Kidney capillary endothelial cell (primary cell): ENCODE data around the gene ST8SIA1.
A peak's percentile ranks its signal among the peaks of the same experiment; 100 is the strongest.

Experiments
- DNase-seq: peaks from one replicate; pipeline ENCODE4 v3.0.0-alpha.2; 2018; ENCODE audit warnings: low spot score

ST8SIA1 gene

DNA sequence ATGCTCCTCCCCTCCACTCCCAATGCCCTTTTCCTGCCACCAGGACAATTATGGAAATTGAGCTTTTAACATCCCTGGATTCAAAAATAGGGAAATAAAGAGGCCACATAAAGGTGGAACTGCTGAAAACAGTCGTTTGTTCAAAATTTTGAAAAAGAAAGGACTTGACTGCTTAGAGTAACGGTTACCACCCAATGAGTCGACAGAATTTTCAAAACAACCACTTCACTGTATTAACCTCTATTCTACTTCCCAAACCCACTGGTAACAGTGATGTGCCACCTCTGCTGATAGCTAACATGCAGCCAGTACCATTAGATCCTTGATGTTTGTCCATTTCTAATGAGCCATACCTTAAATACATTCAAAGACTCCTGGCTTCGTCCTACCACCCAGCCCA is 4.9 kb downstream of the ST8SIA1 start:
- DNase-seq, result no peak

DNA sequence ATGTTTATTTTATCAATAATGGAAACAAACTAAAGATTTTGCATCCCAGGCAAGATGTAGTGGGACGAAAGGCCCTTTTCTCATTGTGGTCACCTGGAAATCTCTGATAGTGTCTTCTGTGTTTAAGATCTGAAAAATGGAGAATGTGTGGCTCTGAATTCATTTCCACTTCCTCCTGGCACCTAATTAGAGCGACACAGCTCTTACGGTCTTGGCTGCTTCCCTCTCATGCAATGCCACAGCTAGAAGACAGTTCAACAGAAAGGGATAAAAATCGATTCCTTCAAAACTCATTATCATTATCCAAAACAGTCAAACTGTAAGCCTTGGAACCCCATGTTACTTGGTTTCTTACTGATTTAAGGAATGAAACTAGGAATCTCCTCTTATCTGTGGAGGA is 9.3 kb downstream of the ST8SIA1 start:
- no peak for DNase-seq

DNA sequence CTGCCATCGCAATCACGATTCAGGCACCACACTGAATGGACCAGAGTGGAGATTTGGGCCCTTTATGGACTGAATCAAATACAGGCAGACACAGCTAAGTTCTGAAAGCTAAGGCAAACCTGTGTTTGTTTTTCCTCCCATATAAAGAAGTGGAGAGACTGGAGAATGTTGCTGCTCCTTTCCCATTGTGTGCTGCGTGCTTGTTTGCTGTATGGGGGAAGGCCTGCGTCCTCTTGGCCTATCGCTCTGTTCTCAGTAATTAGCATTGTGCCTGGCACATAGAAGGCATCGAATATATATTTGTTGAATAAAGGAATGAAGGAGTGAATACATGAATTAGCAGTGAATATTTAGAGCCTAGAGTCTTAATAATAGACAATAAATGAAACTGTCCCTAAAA is 12.4 kb downstream of the ST8SIA1 start:
- no peak for DNase-seq

DNA sequence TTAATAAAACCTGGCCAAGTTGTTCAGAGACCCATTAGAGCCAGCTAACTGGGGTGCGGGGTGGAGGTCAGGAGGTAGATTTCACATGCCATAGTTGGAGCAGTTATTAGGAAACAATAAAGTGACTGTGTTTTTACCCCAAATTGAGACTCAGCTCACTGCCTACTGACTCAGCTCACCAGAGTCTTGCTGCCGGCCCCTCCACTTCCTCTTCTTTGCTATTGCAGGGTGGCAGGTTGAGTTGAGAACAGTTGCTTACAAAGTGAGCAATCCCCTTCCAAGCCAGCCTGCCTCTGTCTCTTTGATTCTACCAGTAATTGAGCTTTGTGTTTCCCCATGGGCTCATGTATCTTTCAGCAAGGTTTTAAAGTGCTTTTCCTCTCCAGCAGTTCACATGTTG is 12.9 kb downstream of the ST8SIA1 start:
- no peak for DNase-seq

DNA sequence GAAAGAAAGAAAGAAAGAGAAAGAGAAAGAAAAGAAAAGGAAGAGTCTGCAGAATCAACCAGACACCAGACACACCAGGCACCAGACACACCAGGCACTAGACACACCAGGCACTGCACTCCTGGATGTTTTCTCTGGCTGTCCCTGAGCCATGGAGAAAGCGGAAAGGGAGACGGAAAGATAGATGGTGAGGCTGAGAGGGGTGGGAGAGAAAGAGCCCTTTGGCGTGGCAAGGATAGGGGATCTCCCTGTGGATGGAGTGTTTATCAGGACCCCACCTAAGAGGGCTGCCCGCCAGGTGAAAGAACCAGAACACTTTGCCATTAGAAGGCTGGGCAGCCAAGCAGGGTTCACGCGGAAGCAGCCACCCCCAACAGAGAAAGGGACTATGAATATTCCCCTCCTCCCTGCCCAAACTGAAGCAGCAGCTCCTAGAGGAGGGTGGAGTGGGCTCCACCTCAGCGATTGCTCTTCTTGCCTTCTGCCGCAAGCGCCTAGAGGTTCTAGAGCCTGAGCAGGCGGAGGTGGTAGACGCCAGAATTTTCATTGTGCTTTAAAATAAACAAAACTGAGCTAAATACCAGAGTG is 13.4 kb downstream of the ST8SIA1 start:
- DNase-seq, result no peak

DNA sequence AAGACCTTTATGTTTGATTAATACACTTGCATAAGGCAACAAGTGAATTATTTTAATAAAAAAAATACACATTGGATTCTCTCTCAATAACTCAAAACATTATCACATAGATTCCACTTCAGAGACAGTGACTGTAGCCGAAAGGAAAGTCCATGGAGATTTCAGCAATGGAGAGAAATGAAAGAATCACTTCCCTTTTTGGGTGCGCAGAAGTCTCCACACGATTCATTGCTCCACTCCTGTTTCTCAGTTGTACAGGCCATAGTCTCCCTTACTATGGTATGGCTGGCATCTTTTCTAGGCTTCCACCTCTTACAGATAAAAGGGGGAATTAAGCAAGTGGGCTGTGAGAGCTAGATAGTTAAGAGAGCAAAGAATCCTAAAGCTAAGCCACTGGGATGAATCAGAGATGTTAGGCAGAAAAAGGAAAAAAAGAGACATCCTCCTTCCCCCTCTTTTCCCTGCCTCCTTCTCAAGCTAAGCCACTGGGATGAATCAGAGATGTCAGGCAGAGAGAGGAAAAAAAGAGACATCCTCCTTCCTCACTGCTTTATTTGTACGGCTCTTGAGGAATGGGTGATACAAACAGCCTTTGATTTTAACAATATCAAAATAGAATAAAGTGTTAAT is 16.3 kb downstream of the ST8SIA1 start:
- DNase-seq, result no peak

DNA sequence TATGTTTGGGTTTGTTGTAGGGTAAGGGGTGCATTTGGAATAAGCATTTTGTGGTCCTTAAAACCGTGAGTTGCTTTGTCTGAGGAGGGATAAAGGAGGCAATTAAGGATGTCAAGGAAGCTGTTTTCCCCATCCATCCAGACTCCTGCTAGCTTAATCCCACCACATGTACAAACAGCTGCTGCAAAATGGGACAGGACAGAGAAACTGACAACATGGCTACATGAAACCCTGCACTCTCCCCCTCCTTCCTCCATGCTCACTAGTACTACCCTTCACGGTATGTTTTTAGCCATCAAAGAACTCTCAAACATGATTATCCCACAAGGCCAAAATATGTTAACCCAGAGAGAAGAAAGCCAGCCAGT is 20.6 kb downstream of the ST8SIA1 start:
- no peak for DNase-seq

DNA sequence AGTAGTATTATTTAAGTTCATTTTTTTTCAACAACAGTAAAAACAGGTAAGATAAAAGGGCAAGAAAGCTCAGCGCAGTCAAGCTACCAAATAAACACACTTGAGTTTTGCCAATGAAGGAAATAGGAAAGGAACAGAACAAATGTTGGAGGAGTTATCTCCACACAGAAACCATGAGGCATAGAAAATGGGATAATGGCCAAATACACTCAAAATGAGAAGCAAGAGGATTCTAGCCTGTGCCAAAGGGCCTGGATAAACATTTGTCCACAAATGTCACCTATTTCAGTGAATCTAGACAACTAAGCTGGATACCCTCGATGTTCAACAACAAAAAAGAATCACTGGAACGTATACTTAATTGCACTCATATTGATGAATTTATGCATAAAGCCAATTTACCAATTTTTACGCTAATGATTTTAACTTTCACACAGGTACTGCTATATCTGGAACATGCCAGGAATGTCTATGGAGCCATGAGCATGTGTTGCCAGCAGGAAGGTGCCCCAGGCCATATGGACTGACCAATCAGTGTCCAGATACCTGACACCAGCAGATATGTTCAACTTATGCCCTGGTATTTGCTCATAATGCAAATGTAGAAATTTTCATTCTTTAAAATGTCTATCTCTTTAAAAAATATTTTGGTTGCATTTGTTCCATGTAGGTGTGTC is 21.1 kb downstream of the ST8SIA1 start:
- no peak for DNase-seq

DNA sequence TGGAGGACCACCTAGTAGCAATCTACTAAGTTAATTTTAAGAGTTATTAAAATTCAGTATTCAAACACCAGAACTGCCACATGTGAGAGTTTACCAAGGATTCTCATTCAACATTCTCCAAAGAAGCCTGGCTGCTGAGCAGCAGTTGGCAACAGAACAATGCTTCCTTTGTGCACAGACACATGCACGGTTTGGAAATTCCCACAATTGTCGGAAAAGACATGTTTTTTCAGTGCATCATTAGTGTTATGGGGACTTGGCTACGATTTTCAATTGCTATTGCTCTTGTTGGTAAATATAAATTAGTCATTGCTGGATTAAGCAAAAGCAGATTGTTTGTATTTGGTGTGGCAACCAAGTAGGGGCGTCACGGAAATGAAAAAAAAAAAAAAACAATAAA is 22.2 kb downstream of the ST8SIA1 start:
- DNase-seq, result peak; percentile 36

DNA sequence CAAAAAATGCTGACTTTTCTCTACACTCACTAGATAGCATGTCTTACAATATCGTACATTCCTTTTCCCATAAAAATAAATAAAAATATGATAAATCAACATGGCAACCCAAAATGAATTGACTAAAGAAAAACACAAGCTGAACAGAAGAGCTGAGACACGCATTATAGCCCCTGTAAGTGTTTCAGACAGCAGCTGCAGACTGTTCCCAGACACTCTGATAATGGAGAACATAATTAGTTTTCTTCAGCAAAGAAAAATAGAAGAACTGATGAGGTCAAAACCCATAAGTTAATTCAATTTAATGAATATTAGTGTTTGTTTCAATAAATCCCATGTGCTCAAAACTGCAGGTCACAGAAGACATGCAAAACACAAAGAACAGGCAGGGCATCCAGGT is 23.8 kb downstream of the ST8SIA1 start:
- DNase-seq, result no peak

DNA sequence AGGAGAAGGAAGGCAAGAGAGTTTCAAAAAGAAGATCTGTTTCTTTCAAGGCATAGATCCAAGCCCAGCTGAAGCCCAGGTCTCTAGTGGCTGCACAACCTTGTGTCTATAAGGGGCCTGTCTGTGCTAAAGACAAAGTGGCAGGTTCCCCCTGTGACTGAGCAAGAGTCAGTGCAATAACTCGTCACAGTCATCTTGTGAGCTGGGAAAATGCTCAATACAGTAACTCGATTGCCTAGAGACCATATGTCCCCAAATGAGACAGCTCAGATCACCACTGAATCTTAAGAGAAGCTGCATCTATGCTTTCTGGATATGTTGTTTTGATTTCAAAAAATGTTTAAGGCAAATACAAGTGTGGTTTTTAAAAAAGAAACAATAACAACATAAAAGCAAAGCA is 24.2 kb downstream of the ST8SIA1 start:
- no peak for DNase-seq

DNA sequence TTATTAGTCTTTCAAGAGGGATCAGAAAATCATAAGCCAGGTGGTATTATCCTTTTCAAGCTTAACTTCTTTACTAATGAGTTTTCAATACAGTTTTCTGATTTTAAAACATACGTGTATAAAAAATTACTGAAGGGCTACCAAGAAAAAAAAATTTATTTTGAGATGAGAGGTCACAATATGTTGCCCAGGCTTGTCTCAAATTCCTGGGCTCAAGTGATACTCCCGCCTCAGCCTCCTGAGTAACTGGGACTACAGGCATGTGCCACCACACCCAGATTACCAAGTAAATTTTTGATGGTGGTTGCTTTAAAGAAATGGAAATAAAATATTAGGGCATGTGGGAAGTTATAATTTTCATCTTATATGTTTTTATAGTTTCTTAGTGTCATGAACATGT is 26.7 kb downstream of the ST8SIA1 start:
- DNase-seq, result no peak

DNA sequence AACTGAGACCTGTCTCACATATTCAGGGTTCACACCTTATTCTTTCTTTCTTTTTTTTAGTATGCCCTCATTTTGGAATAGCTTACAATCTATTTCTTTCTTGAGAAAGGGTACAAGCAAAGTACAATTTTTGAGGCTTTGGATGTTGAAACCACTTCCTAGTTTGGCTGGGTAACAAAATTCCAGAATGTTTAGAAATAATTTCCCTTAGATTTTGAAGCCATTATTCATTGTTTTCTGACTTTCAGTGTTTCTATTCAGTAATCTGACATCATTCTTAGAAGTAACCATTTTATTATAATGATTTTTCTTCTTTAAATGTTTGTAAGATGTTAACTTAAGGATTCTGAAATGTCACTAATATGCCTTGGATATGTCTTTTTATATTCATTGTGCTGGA is 28.2 kb downstream of the ST8SIA1 start:
- no peak for DNase-seq

DNA sequence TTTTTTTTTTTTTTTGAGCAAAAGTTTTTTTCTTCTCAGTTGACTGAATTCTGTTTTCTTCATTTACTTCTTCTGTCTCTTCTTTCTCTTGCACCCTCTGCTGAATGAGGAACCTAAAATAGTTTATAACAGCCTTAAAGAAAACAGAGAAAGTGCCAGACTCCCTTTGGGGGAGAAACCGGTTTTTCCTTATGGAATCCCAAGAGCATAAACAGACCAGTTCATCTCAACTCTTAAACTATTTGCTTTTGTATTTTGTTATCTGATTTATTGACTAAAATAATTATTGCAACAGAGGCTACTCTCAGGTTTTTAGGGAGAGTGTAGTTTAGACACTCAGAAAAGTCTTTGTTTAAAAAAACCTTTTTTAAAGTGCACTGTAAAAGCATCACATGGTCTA is 30.2 kb downstream of the ST8SIA1 start:
- no peak for DNase-seq

DNA sequence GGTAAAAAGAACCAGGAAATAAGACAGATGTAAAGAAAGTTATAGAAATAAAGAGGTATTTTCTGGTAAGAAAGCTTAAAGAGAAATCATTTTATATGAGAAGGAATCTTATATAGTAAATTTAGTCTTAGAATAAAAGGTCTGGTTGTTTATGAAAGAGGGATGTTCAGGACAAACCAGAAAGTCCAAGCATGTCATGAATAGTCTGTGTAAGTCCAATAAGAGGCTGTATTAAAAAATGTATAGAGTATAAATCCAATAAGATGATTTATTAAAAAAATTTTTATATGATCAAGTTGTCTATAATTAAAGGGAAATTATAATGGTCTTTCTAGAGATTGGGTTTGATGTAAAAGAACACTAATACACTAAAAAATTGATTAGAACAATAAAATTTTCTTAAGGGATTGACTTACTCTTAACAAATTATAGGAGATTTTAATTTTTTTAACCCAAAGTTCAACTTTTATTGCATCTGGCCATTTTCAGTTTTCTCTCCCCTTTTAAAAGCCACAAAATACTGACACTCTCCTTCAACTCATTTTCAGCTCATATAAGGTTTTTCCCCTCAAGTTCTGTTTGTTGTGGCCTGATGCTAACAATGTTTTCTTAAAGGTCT is 35.1 kb downstream of the ST8SIA1 start:
- DNase-seq, result no peak

DNA sequence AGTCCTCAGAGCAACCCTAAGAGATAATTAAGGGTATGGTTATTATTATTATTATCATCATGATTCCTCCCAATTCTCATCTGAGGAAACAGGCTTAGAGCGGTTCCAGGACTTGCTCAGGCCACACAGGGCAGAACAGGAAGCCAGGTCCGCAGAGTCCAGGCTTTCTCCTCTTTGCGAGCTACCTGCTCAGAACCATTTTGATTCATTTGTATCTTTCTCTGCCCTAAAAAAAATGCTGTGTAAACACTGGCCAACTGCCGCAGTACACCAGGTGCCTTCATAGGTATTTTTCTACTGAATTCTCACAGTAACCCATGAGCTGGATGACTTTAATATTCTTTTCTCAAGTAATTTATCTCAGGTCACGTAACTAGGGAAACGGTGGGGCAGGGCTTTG is 45.3 kb downstream of the ST8SIA1 start:
- DNase-seq, result no peak

DNA sequence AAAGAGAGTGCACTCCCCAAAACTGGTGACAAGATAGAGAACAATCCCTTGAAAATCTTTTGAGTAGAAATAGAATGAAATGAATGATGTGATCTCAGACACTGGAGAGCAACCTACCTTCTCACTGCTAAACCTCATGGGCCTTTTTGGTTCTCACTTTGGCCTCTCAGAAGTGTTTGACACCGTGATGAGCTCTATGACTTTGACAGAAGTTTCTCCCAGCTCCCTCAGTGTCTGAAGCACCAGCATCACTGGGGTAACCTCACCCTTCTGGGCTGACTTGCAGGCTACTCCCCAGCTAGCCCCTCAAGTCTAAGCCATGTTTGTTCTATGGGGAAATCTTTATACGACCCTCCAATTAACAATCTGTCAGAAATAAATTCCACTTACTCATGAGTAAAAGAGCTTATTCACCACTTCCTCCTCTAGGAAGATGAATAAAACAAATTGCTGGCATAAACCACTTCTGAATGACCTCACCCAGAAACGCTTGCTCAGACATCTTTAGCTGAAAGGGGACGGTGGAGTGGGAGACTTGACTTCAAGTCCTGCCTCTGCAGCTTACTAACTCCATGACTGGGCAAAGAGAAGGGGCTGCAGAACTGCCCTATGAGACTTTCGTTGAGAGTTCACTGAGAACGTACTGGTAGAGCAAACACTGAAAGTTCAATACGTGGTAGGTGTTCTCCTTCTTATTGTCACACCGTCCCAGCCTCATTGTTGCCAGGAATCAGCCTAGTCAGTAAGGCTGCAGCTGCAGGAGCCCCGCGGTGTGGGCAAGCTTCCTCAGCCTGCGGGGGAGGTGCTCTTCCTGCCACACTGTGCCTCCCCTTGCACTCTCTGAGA is 46.5 kb downstream of the ST8SIA1 start:
- peak; percentile 64 for DNase-seq

DNA sequence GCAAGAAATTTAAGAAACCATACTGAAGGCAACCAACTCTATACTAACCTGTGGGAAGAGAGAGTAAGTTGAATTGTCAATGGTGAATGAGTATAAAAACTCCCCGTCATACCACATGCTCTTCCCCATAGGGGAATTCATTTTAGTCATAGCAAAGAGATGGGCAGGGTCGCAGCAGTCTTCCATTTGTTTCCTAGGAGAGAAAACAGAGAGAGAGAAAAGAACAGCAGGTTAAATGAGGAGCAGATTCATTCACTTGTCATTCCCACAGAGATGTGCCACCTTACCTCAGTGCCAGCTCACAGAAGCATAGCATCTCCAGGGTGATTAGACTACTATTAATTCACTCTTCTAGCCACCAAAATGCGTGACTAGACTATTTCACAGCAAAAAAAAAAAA is 47.4 kb downstream of the ST8SIA1 start:
- no peak for DNase-seq

DNA sequence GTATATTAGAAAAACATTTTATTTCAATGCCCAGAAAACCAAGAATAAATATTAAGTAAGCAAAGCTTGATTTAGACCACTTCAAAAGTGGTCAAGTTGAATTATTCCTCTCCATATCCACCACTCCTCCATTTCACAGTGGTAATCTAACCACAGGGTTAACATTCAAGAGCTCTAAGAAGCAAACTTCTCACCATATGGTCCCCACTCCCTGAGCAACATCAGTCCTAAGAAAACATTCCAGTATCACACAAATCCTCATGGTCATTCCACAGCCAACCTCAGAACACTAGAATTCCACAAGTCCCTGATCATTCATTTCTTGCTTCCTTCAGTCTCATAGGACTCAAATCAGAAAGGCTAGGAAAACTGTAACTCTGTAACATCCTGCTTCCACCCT is 47.9 kb downstream of the ST8SIA1 start:
- no peak for DNase-seq

DNA sequence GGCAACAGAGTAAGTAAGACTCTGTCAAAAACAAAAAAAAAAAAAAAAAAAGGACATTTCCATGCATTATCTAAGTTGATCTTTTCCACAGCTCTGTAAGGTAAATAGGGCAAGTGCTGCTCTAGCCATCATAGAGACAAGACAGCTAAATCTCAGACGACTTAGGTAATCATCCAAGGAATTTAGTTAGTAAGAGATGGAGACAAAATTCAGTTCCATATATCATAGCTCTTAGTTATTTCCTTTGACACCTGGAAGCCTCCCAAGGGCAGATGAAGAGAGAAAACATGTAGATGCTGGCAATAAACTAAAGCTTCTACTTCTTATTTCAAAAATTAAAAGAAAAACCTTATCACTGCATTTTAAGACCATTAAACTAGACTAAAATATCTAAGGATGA is 48.7 kb downstream of the ST8SIA1 start:
- no peak for DNase-seq

DNA sequence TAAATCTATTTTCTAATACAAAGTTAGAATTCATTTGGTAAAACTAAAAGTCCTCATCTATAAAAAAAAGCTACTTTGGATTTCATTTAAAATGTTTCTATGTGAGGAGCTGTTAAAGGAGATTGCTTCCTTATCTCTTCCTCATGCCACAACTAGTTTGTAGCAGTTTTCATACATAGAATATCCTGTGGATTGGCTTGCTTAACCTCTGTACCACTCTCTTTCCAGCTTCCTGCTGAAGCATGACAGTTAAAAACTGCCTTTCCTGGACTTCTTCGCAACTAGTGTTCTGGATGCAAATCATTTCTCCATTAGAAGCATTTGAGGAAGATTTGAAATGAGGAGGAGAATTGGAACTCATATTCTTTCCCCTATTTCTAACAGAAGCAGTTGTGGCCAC is 49.6 kb downstream of the ST8SIA1 start:
- no peak for DNase-seq

DNA sequence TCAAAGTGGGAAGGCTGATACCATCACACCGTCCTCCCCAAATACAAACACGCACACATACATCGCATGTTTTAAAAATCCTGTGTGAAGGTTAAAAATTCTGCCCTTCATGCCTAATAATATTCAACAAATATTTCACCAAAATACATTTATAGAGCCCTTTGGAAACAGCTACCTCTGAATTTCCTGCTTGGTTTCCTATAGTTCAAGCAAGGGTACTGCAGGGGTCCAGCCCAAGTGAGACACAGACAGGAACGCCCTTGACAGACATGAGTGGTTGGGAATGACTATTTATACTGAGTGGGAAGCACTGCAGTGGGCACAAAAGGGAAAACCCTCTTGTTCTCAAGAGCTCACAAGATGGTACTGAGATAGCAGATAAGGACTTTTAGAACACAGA is 51.0 kb downstream of the ST8SIA1 start:
- DNase-seq, result no peak
